Naive B cell (primary cell): Measurements from ENCODE around the gene IL1B. TPM values are rescaled to one million over a fixed set of nuclear protein-coding genes. Genes with fewer than 3 reads are reported as not detected.
A peak's percentile ranks its signal among the peaks of the same experiment; 100 is the strongest.
"Not testable (repeated sequence)": the region's sequence is repeated elsewhere in the genome, so short reads cannot be mapped to it uniquely, and the experiment has no call there.

ENCODE experiments used
- ATAC-seq, 2 donors: fragments of 150-1000 bp; cut with Tn5 transposase; 2 replicates each; pipeline ENCODE4 v1.10.0; 2021; ENCODE audit warnings: low read depth in 2 of 2, mild to moderate bottlenecking in 2 of 2, moderate library complexity in 2 of 2
- DNase-seq: peaks from one replicate; pipeline ENCODE4 v3.0.0; 2022
- H3K27ac Mint-ChIP-seq, 6 donors: one replicate each; pipeline ENCODE4 v1.8.0; 2020 to 2022; ENCODE audit warnings: mild to moderate bottlenecking in 6 of 6, mixed read lengths in 6 of 6, moderate library complexity in 5 of 6, inconsistent platforms in 2 of 6
- H3K27me3 Mint-ChIP-seq, 3 donors: one replicate each; pipeline ENCODE4 v1.8.0; 2021 to 2022; ENCODE audit warnings: mixed read lengths in 3 of 3, mild to moderate bottlenecking in 1 of 3
- H3K36me3 Mint-ChIP-seq, 2 donors: one replicate each; pipeline ENCODE4 v1.8.0; 2020 to 2022; ENCODE audit warnings: mixed read lengths in 2 of 2, inconsistent platforms in 1 of 2, mild to moderate bottlenecking in 1 of 2
- H3K4me1 Mint-ChIP-seq, 3 donors: one replicate each; pipeline ENCODE4 v1.8.0; 2020 to 2022; ENCODE audit warnings: mixed read lengths in 3 of 3, inconsistent platforms in 1 of 3, mild to moderate bottlenecking in 1 of 3, moderate library complexity in 1 of 3
- H3K4me3 Mint-ChIP-seq, 8 donors: one replicate each; pipeline ENCODE4 v1.8.0; 2020 to 2022; ENCODE audit warnings: mild to moderate bottlenecking in 8 of 8, mixed read lengths in 8 of 8, moderate library complexity in 8 of 8, inconsistent platforms in 2 of 8
- H3K9me3 Mint-ChIP-seq, 7 donors: one replicate each; pipeline ENCODE4 v1.8.0; 2020 to 2022; ENCODE audit warnings: mixed read lengths in 7 of 7, mild to moderate bottlenecking in 5 of 7, inconsistent platforms in 2 of 7, moderate library complexity in 1 of 7
- polyA plus RNA-seq, 6 donors: library from polyadenylated mRNA; unstranded; fragments of 300-500 nt; fragmentation: Illumina TruSeq; gene quantifications; one replicate each; pipeline ENCODE4 v1.2.3, GENCODE V29; 2021; ENCODE audit warnings: low read depth in 6 of 6

The IL1B gene
- polyA plus RNA-seq, 6 donors from 2014 or later = 0.35 to 0.37 TPM; not detected in 4

DNA sequence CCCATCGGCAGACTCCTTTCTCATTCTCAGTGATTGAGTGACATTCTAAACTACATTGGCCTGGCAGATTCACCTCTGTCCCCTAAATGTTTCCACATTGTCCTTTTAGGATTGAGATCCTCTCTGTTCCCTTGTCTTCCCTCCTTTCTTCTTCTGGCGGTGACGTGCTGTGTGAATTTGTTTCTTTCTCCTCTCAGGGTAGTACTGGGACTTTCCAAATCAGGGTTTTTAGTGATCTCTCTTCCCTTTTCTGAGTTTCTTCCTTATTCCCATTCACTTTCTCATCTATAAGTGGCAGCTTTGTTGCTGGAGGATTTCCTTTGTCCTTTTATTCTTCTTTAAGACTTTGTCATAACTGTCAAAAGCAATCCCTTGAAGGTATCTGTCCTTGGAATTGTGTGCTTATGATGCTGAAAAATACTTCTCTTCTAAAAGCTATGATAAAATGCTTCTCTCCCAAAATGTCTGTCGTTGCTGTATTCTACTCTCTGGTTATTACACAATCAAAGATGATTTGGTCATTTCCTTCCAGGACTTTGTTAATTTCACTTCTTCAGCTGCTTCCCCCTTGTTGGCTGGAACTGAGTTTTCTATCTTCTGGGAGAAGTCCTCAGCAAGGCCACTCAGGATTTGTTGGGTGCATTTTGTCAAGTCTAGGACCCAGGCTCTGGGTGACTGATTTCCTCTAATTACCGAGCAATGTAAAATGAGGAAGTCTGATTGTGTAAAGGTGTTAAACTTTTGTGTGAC lies 4.9 kb upstream of the IL1B start:
- Mint-ChIP-seq H3K9me3 (no peaks in the 10 kb centered on the region), H3K4me1 (peaks cover 46 to 69% (median 50%) of the 10 kb centered on the region in 3 donors), H3K27me3 (no peaks in the 10 kb centered on the region), H3K27ac (peak overlapping the region; percentile 72 to 95 (median 82)), H3K36me3 (no peaks in the 10 kb centered on the region), H3K4me3 (peak overlapping the region; percentile 4 to 85 (median 58))
- ATAC-seq (peak; percentile 78 to 84), DNase-seq (peak; percentile 35)

DNA sequence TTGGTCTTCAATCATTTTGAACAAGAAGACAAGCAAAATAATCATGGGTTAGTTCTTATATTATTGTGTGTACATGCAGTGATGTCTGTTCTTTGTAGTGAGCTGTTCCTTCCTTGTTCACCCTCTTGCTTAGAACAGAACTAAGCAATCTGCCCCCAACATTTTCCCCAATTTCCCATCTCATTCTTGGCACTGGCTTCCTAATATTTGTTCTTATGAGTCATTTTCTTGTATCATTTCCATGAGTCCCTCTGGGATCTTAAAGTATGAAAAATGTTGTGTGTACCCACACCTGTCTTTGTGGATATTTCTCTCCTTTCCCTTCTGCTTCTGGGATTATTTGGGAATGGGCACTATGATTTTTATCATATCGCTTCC lies 3.5 kb upstream of the IL1B start:
- Mint-ChIP-seq H3K4me3 (peak overlapping the region in 2 of 8 donors; percentile 7 to 54), H3K4me1 (peaks cover 56 to 79% (median 61%) of the 10 kb centered on the region in 3 donors), H3K36me3 (no peaks in the 10 kb centered on the region), H3K27ac (peak overlapping the region in 2 of 6 donors; percentile 61 to 88), H3K9me3 (no peaks in the 10 kb centered on the region), H3K27me3 (no peaks in the 10 kb centered on the region)
- ATAC-seq = no peak
- DNase-seq = no peak

DNA sequence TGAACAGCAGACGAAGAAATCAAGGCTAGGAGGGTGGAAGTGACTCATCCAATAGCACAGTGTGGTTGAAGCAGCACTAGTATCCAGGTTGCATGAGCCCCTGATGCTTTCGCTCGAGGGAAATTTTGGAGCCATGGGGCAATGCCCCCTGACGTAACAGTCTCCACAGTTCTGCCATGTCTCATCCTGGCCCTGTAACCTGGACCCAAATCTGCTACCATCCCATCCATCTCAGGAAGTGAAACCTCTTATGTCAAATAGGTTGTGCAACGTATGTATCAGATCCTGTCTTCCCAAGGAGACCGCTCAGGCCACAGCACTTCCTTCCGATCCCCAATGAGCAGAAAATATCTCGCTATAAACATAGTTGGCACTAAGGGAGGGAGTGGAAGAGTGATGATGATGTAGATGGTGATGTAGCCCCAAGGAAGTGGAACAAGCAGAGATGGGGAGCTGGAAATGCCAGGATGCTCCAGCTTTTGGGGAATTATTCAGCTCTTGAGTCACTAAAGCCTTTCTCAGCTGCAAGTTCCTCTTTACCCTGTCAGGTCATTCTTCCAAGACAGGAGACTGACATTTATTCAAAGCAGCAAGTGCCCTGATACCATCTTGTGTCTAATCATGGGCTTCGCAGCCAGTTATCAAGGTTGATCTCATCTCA lies 3.0 kb upstream of the IL1B start:
- ATAC-seq (peak; percentile 20 to 45), DNase-seq (no peak)
- no peaks in the 10 kb centered on the region for H3K9me3 Mint-ChIP-seq
- peak overlapping the region in 3 of 8 donors; percentile 7 to 81 (median 16) for H3K4me3 Mint-ChIP-seq
- no peaks in the 10 kb centered on the region for H3K36me3 Mint-ChIP-seq
- H3K4me1 Mint-ChIP-seq = peaks cover 56 to 79% (median 61%) of the 10 kb centered on the region in 3 donors
- H3K27ac Mint-ChIP-seq = peak overlapping the region in 3 of 6 donors; percentile 47 to 88 (median 61)
- no peaks in the 10 kb centered on the region for H3K27me3 Mint-ChIP-seq

DNA sequence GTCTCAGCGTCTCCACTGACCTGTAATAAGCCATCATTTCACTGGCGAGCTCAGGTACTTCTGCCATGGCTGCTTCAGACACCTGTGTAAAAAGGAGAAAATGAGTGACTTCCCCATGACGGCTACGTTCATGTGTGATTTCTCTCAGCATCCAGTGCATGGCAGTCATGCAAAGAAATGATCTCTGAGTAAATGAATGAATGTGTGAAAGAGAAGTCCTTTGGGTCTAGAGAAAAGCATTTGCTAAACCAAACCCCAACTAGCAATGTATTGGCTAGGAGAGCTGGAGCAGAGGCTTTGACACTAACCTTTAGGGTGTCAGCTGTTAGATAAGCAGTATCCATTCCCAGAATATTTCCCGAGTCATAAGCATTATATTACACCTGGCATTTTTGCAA lies 417 bp downstream of the IL1B start:
- Mint-ChIP-seq H3K4me1 (peaks cover 44 to 66% (median 51%) of the 10 kb centered on the region in 3 donors), H3K36me3 (no peaks in the 10 kb centered on the region), H3K4me3 (peak overlapping the region in 4 of 8 donors; percentile 4 to 51 (median 45)), H3K27me3 (no peaks in the 10 kb centered on the region), H3K9me3 (no peaks in the 10 kb centered on the region), H3K27ac (peak overlapping the region in 3 of 6 donors; percentile 18 to 94 (median 24))
- no peak for DNase-seq
- ATAC-seq = peak in 1 of 2 donors; percentile 32

DNA sequence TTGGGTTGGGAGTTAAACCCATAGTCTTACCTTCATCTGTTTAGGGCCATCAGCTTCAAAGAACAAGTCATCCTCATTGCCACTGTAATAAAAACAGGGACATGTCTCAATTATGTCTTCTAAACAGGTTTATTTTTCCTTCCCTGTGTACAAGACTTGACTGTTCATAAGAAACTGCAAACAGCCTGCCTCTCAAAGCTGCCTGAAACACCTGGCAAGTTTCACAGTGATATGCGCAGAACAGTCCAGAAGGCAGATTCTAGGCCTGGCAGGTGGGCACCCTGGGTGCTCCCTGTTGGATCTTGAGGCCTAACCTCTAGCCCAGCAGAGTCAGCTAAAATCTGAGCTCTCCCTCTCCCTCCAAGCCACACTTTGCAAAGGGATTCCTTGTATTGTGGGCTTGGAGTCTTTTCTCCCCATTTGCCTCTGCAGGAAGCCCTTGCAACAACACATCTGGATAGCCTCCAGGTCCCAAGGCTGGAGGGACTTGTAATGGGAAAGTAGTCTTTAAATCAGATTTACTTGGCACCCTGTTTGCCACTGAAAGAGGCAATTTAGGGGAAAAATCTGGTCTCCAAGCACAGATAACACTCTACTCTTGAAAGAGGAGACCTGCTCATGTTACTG lies 930 bp downstream of the IL1B start:
- H3K4me1 Mint-ChIP-seq = peaks cover 42 to 63% (median 52%) of the 10 kb centered on the region in 3 donors
- no peaks in the 10 kb centered on the region for H3K27me3 Mint-ChIP-seq
- H3K27ac Mint-ChIP-seq = peak overlapping the region in 1 of 6 donors; percentile 94
- ATAC-seq (no peak), DNase-seq (no peak)
- no peak overlapping the region for H3K4me3 Mint-ChIP-seq
- H3K36me3 Mint-ChIP-seq = no peaks in the 10 kb centered on the region
- no peaks in the 10 kb centered on the region for H3K9me3 Mint-ChIP-seq

DNA sequence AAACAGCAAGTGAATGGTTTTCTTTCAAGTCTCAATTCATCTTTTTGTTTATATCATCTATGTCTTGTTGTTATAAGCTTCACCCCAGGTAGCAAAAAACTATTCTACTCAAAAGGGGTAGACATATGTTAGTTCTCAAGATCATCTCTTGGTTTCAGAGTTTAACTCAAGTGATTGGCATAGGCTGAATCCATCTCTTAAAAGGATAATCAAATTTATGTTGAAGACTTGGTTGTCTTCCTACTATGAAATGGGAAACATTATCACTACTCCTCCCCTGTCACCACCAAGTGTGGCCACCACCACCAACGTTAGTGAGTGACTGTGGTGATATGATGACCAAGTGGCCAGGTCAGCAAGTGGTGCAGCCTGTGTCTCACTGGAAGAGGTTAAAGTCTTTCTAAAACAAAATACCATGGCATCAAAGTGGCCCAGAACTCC lies 1.5 kb downstream of the IL1B start:
- ATAC-seq (no peak), DNase-seq (no peak)
- H3K27ac Mint-ChIP-seq = peak overlapping the region in 1 of 6 donors; percentile 94
- no peak overlapping the region for H3K4me3 Mint-ChIP-seq
- H3K36me3 Mint-ChIP-seq = no peaks in the 10 kb centered on the region
- H3K9me3 Mint-ChIP-seq = no peaks in the 10 kb centered on the region
- peaks cover 40 to 58% (median 47%) of the 10 kb centered on the region in 3 donors for H3K4me1 Mint-ChIP-seq
- no peaks in the 10 kb centered on the region for H3K27me3 Mint-ChIP-seq

DNA sequence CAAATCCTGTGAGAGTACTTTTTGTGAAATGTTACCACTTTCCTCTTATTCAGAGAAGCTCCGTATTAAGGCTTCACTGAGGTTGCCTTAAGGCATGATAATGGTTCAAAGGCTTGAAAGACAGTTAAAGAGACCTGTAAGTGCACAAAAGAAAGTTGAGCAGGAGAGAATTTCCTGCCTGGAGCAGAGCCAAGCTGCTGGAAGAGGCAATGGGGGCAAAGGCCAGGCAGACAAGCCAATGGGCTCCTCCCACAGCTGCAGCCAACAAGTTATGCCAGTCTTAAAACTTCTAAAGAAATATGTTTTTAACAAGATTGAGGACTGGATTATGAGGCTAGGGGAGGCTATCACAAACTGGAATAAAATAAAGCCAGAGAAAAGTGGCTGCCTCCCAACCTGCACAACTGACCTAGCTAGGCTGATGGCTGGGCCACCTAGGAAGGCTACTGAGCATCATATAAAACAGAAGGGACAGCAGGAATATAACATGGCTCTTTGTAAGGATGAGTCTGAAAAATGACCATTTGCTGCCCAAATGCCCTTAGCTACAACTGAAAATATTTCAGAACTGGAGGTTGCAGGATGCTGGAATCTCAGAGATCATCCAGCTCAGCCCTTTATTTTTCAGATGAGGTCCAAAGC lies 2.1 kb downstream of the IL1B start:
- Mint-ChIP-seq H3K27ac (peak overlapping the region in 1 of 6 donors; percentile 49), H3K4me1 (peaks cover 34 to 52% (median 41%) of the 10 kb centered on the region in 3 donors), H3K36me3 (no peaks in the 10 kb centered on the region), H3K4me3 (no peak overlapping the region), H3K27me3 (no peaks in the 10 kb centered on the region), H3K9me3 (no peaks in the 10 kb centered on the region)
- DNase-seq = no peak
- ATAC-seq = no peak

DNA sequence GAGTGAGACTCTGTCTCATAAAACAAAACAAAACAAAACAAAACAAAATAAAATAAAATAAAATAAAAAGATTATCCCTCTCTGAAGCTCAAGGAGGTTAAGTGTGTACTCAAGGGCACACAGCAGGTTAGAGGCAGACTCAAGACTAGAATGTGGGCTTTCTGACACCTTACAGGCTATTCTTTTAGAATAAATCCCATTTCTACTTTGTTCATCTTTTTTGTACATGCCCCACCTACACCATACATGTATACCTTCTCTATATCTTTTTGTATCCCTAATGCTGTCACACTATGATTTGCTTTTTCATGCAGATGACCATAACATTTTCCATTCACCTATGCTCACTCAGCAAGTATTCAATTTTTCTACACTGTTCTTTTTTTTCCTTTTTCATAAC lies 2.6 kb downstream of the IL1B start:
- Mint-ChIP-seq H3K9me3 (no peaks in the 10 kb centered on the region), H3K27ac (peak overlapping the region in 2 of 6 donors; percentile 6 to 49), H3K36me3 (no peaks in the 10 kb centered on the region), H3K4me3 (no peak overlapping the region), H3K27me3 (peaks cover 0 to 3% (median 0%) of the 10 kb centered on the region in 3 donors), H3K4me1 (peaks cover 29 to 47% (median 36%) of the 10 kb centered on the region in 3 donors)
- no peak for DNase-seq
- ATAC-seq = no peak

DNA sequence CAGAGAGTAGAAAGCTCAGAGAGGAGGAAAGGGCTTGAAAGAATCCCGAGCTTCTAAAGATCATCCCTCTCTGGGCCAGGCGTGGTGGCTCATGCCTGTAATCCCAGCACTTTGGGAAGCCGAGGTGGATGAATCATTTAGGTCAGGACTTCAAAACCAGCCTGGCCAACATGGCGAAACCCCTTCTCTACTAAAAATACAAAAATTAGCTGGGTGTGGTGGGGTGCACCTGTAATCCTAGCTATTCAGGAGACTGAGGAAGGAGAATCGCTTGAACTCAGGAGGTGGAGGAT lies 3.0 kb downstream of the IL1B start:
- H3K36me3 Mint-ChIP-seq, ATAC-seq, H3K4me3 Mint-ChIP-seq, DNase-seq, H3K27me3 Mint-ChIP-seq, H3K9me3 Mint-ChIP-seq, H3K27ac Mint-ChIP-seq: not testable (repeated sequence)
- peaks cover 25 to 43% (median 32%) of the 10 kb centered on the region in 3 donors for H3K4me1 Mint-ChIP-seq

DNA sequence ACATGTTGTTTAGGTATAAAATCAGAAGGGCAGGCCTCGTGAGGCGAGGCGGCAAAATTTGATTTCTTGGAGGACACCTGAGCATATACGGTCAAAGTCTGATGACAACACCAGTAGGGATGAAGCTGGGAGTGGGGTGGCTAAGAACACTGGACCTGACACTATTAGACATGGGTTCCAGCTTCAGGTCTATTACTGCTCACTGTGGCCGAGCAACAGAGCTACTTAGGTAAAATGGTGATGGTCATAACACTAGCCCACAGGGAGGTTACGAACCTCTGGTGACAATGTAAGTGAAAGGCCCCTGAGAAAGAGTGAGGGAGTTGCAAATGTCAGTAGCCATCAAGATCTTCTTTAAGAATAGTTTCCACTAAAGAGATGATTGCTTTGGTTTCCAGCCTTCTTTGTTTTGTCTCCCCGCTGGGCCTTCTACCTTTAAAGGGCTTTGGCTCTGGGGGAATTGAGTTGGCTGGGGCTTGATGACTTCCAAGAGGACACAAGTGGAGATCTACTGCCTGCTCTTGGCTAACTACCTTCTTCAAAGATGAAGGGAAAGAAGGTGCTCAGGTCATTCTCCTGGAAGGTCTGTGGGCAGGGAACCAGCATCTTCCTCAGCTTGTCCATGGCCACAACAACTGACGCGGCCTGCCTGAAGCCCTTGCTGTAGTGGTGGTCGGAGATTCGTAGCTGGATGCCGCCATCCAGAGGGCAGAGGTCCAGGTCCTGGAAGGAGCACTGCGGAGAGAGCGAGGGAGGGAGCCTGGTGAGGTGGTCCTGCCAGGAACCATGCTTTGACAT lies 3.5 kb downstream of the IL1B start:
- peaks cover 22 to 38% (median 31%) of the 10 kb centered on the region in 3 donors for H3K4me1 Mint-ChIP-seq
- no peaks in the 10 kb centered on the region for H3K36me3 Mint-ChIP-seq
- H3K27ac Mint-ChIP-seq = peak overlapping the region in 2 of 6 donors; percentile 47 to 63
- H3K9me3 Mint-ChIP-seq = no peaks in the 10 kb centered on the region
- peaks cover 0 to 5% (median 0%) of the 10 kb centered on the region in 3 donors for H3K27me3 Mint-ChIP-seq
- DNase-seq (no peak), ATAC-seq (no peak)
- peak overlapping the region in 1 of 8 donors; percentile 2 for H3K4me3 Mint-ChIP-seq

DNA sequence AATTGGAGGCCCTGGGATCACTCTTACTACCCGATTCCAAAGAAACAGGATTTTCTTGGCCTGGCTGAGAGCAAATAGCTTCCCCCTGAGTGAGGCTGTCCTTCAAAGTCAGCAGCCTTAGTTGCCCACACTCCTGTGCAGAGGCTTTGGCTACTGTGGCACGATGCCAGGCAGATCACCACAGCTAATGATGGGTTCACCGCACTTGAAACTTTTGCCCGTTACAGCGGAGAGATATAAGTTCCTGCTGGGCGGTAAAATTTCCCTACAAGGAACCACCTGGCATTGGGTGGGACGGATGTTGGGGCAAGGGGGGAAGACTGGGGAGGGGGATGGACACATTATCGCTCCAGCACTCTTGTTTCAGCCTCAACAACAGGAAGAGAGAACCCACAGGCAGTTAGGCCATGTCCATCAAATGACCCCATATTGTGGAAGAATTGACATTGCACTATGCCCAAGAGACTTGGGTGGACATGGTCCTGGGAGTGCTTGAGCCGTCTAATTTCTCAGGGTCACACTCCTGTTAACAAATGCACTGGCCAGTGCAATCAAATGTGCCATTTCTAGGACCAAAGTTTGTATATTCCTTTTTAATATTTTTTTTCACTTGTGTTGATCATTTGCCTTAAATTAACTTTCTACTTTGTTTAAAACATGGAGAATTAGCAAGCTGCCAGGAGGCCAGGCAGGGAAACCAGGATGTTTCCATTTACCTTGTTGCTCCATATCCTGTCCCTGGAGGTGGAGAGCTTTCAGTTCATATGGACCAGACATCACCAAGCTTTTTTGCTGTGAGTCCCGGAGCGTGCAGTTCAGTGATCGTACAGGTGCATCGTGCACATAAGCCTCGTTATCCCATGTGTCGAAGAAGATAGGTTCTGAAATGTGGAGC lies 4.4 kb downstream of the IL1B start:
- no peak for DNase-seq
- no peak for ATAC-seq
- peaks cover 0 to 5% (median 5%) of the 10 kb centered on the region in 3 donors for H3K27me3 Mint-ChIP-seq
- no peaks in the 10 kb centered on the region for H3K36me3 Mint-ChIP-seq
- H3K9me3 Mint-ChIP-seq = no peaks in the 10 kb centered on the region
- peaks cover 22 to 31% (median 30%) of the 10 kb centered on the region in 3 donors for H3K4me1 Mint-ChIP-seq
- peak overlapping the region in 3 of 8 donors; percentile 27 to 65 (median 41) for H3K4me3 Mint-ChIP-seq
- H3K27ac Mint-ChIP-seq = peak overlapping the region in 3 of 6 donors; percentile 12 to 72 (median 47)

DNA sequence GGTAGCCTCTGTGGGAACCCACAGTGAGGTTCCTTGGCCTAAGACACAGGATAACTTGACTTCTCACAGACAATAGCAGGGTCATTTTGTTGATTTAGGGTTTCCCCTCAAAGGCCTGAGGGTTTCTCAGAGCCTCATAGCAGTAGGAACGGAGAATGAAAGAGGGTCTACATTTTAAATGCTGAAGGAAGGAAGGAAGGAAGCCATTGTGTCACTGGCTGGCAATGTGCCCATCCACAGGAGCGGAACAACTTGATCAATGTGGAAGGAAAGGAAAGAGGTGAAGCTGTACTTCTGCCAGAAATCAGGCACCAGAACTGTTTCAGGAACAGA lies 5.1 kb downstream of the IL1B start:
- Mint-ChIP-seq H3K4me1 (peaks cover 17 to 25% (median 23%) of the 10 kb centered on the region in 3 donors), H3K36me3 (no peaks in the 10 kb centered on the region), H3K4me3 (peak overlapping the region in 3 of 8 donors; percentile 27 to 65 (median 41)), H3K27me3 (peaks cover 0 to 6% (median 5%) of the 10 kb centered on the region in 3 donors), H3K27ac (peak overlapping the region in 3 of 6 donors; percentile 12 to 86 (median 72)), H3K9me3 (peaks cover 0 to 2% (median 0%) of the 10 kb centered on the region in 7 donors)
- no peak for ATAC-seq
- DNase-seq = no peak
